K562 (cell line): Measurements from ENCODE around the gene FNDC4. TPM values are rescaled to one million over a fixed set of nuclear protein-coding genes. Genes with fewer than 3 reads are reported as not detected.

Experiments used
- ATAC-seq: fragments of 200-7000 bp; cut with Tn5 transposase; 3 replicates; pipeline ENCODE4 v1.9.1; 2020; ENCODE audit warnings: moderate library complexity
- BruUV-seq: library from RNA; stranded (reverse); fragments of 400-500 nt; replicated peaks from 2 replicates; lab custom pipeline; 2021; lab: Mats Ljungman, UMichigan
- CTCF ChIA-PET: fragments of 300-600 bp; formaldehyde crosslinking; extraction: SDS; loops from one replicate; lab custom pipeline; 2021; ENCODE audit warnings: low intra/inter-chr PET ratio; lab: Yijun Ruan, JAX
- POLR2A ChIA-PET: fragments of 300-600, 350-650 bp; sonication (Branson Sonifier 250); formaldehyde crosslinking; extraction: SDS; loops from one replicate; lab custom pipeline; 2021; ENCODE audit warnings: antibody characterized with exemption, inconsistent platforms; lab: Yijun Ruan, JAX
- DNase-seq, 4 experiments: peaks; one replicate each; pipeline versions ENCODE4 v3.0.0 to v3.0.0-alpha.2; 2011 to 2018; ENCODE audit warnings: low spot score in 3 of 4, mixed read lengths in 3 of 4; ENCODE audit errors: extremely low read depth in 1 of 4
- FAIRE-seq: peaks from 2 replicates; lab custom pipeline; 2011; peaks lifted over from hg19 to GRCh38; lab: Jason Lieb, UNC
- H2AFZ ChIP-seq: 2 replicates; pipeline ENCODE4 v1.6.0; 2011; ENCODE audit warnings: low read depth, low read length, control low read depth, inconsistent platforms
- H3K27ac ChIP-seq: fragments of 200-600 bp; 3 replicates; pipeline ENCODE4 v1.8.0; 2011; ENCODE audit warnings: low read depth, mild to moderate bottlenecking, control low read depth, inconsistent platforms, low read length, moderate library complexity, mixed read lengths; ENCODE audit errors: extremely low read depth
- H3K27me3 ChIP-seq, 2 experiments: fragments of 300-600 bp in 1 of 2; 2 replicates in 1 of 2; 3 replicates in 1 of 2; pipeline versions ENCODE4 v1.6.0 to v1.8.0; 2011; ENCODE audit warnings: inconsistent platforms in 2 of 2, low read length in 2 of 2, mild to moderate bottlenecking in 1 of 2, mixed read lengths in 1 of 2, moderate library complexity in 1 of 2; ENCODE audit not compliant: control insufficient read depth in 2 of 2, insufficient read depth in 2 of 2
- H3K36me3 ChIP-seq: fragments of 300-600 bp; 3 replicates; pipeline ENCODE4 v1.8.0; 2011; ENCODE audit warnings: mild to moderate bottlenecking, low read length, inconsistent platforms; ENCODE audit not compliant: control insufficient read depth, insufficient read depth
- H3K4me1 ChIP-seq, 2 experiments: fragments of 200-600 bp in 1 of 2; replicated peaks in 1 of 2; 2 replicates in 1 of 2; 3 replicates in 1 of 2; pipeline versions ENCODE4 v1.5.1 to v1.8.0; 2011; ENCODE audit warnings: inconsistent platforms in 2 of 2, low read length in 2 of 2, mild to moderate bottlenecking in 1 of 2, mixed read lengths in 1 of 2, moderate library complexity in 1 of 2; ENCODE audit not compliant: control insufficient read depth in 2 of 2, insufficient read depth in 2 of 2
- H3K4me2 ChIP-seq: 2 replicates; pipeline ENCODE4 v1.6.1; 2011; ENCODE audit warnings: low read length, control low read depth, inconsistent platforms, mixed read lengths; ENCODE audit not compliant: insufficient read depth
- H3K4me3 ChIP-seq: fragments of 200-600 bp; sonication (generic), shearing (Covaris generic); 2 replicates; pipeline ENCODE4 v1.5.1; 2016; ENCODE audit warnings: control low read depth, inconsistent platforms
- H3K79me2 ChIP-seq: fragments of 200-600 bp; 3 replicates; pipeline ENCODE4 v1.8.0; 2011; ENCODE audit warnings: low read length, inconsistent platforms; ENCODE audit not compliant: control insufficient read depth, insufficient read depth
- H3K9ac ChIP-seq, 2 experiments: 2 replicates each; pipeline versions ENCODE4 v1.6.0 to v1.6.1; 2011; ENCODE audit warnings: low read depth in 2 of 2, low read length in 2 of 2, control low read depth in 1 of 2, inconsistent platforms in 1 of 2, mild to moderate bottlenecking in 1 of 2, mixed read lengths in 1 of 2; ENCODE audit not compliant: insufficient read depth in 1 of 2
- H3K9me1 ChIP-seq: one replicate; pipeline ENCODE4 v1.6.0; 2011; ENCODE audit warnings: inconsistent platforms, mild to moderate bottlenecking, low read length, moderate library complexity; ENCODE audit not compliant: control insufficient read depth, insufficient read depth
- H3K9me3 ChIP-seq: replicated peaks from 2 replicates; pipeline ENCODE4 v1.5.1; 2011; ENCODE audit warnings: low read depth, low read length, inconsistent platforms; ENCODE audit not compliant: control insufficient read depth, insufficient read depth
- H4K20me1 ChIP-seq: replicated peaks from 2 replicates; pipeline ENCODE4 v1.6.1; 2011; ENCODE audit warnings: low read length, inconsistent platforms, mixed read lengths; ENCODE audit not compliant: control insufficient read depth, insufficient read depth
- CCAR2 ChIP-seq: fragments of 200-400 bp; formaldehyde crosslinking; IDR thresholded peaks from 2 replicates; pipeline ENCODE4 v1.6.1; 2017; ENCODE audit warnings: mild to moderate bottlenecking, low read depth, low read length
- DIDO1 ChIP-seq: fragments of 450-650 bp; IDR thresholded peaks from 2 replicates; pipeline ENCODE4 v1.6.1; 2016; ENCODE audit warnings: low read depth, missing biosample characterization, missing genetic modification characterization
- GABPB1 ChIP-seq: sonication (generic); formaldehyde crosslinking; IDR thresholded peaks from 2 replicates; pipeline ENCODE4 v1.8.0; 2022; ENCODE audit warnings: mild to moderate bottlenecking, missing genetic modification reagents
- GABPB2 ChIP-seq: fragments of 250-450 bp; sonication (Bioruptor Pico); conservative IDR thresholded peaks from 2 replicates; pipeline ENCODE4 v1.5.1; 2021; ENCODE audit warnings: mild to moderate bottlenecking
- NFIX ChIP-seq: fragments of 250-450 bp; sonication (Bioruptor Pico); IDR thresholded peaks from 2 replicates; pipeline ENCODE4 v1.4.0; 2020; ENCODE audit warnings: low read depth, mild to moderate bottlenecking, moderate library complexity
- RFX5 ChIP-seq: IDR thresholded peaks from 2 replicates; pipeline ENCODE4 v1.6.1; 2011; ENCODE audit warnings: low read depth, mild to moderate bottlenecking, improper control_type of control experiment, low read length
- XRCC3 ChIP-seq: fragments of 450-650 bp; IDR thresholded peaks from 2 replicates; pipeline ENCODE4 v1.6.1; 2017; ENCODE audit warnings: mild to moderate bottlenecking, moderate library complexity
- ZC3H4 ChIP-seq: sonication (generic); formaldehyde crosslinking; IDR thresholded peaks from 2 replicates; pipeline ENCODE4 v1.9.0; 2021; ENCODE audit warnings: missing genetic modification reagents, borderline replicate concordance
- ZNF175 ChIP-seq: fragments of 200-800 bp; sonication (Bioruptor generic); IDR thresholded peaks from 2 replicates; pipeline ENCODE4 v1.6.1; 2016; ENCODE audit warnings: low read depth, mild to moderate bottlenecking, missing genetic modification characterization, missing compliant biosample characterization
- ZNF354B ChIP-seq: fragments of 250-450 bp; sonication (Bioruptor Pico); IDR thresholded peaks from 2 replicates; pipeline ENCODE4 v1.4.0; 2020
- WGBS: fragments of 100-300 bp; shearing (Covaris generic); methylation state at CpG from one replicate; pipeline ENCODE4 v1.1.6; 2016; ENCODE audit warnings: low coverage, mixed read lengths; ENCODE audit not compliant: insufficient coverage; ENCODE audit errors: missing lambda C conversion rate; 5-methylcytosine and 5-hydroxymethylcytosine counted together
- in situ Hi-C: fragments of 300-500 bp; cut with MboI; formaldehyde crosslinking; loops from 4 replicates; pipeline ENCODE4 v1.15.0; 2018; ENCODE audit warnings: inconsistent platforms, mixed read lengths
- intact Hi-C: fragments of 100-400 bp; cut with micrococcal nuclease; formaldehyde crosslinking; loops from 2 replicates; pipeline ENCODE4 v1.14.2; 2022
- polyA plus RNA-seq, 8 experiments: library from polyadenylated mRNA; depleted of rRNA in 4 of 8; stranded (reverse) in 5 of 8; unstranded in 3 of 8; fragments of >200 nt; fragmentation: Nextera tagmentation in 2 of 8; fragmentation: Illumina TruSeq in 1 of 8; extraction: Ambion mirVana in 2 of 8; extraction: Trizol in 1 of 8; gene quantifications; 2 replicates each; pipeline versions ENCODE4 v1.2.1 to v1.2.3, GENCODE V29; 2011 to 2014; ENCODE audit warnings: inconsistent platforms in 1 of 8, missing spikeins in 1 of 8
- total RNA-seq, 7 experiments: library from RNA; depleted of rRNA in 6 of 7; stranded (reverse); fragments of >200 nt in 6 of 7; fragmentation: Illumina TruSeq in 2 of 7; extraction: Trizol in 2 of 7; gene quantifications; 2 replicates each; pipeline versions ENCODE4 v1.2.1 to v1.2.3, GENCODE V29; 2011 to 2021; ENCODE audit warnings: low replicate concordance in 1 of 7
- TF ChIP-seq, protein P1 (sequence below): sonication (generic); formaldehyde crosslinking; IDR thresholded peaks from 2 replicates; pipeline ENCODE4 v1.8.0; 2022; ENCODE audit warnings: missing genetic modification reagents, mild to moderate bottlenecking, borderline replicate concordance

Gene FNDC4
- total and polyA plus RNA-seq, 9 of the 15 experiments (the other 6 are each of a cell fraction or from before 2014, with no cell fraction given): 0.28 to 4.9 (median 2.3) TPM

GRCh38 chr2:27506587-27506986 is 11.6 kb upstream of the FNDC4 start:
- no peak overlapping the region for H3K27ac ChIP-seq
- no peak overlapping the region for H3K4me3 ChIP-seq
- H3K4me2 ChIP-seq: no peak overlapping the region
- no peak for ATAC-seq
- intact Hi-C loops: no loop called here
- H3K36me3 ChIP-seq: no peaks in the 10 kb centered on the region
- in situ Hi-C loops: no loop called here
- H3K4me1 ChIP-seq: no peaks in the 10 kb centered on the region
- WGBS: 27% methylated on average over 6 of the region's 6 CpGs
- POLR2A ChIA-PET: interaction anchor here (0.6 to 1.4 kb wide), 4 partner anchors 8 to 1725 kb away, joined by 3 to 7 read pairs (median 4); no protein-coding TSS in a partner anchor
- no peaks in the 10 kb centered on the region for H3K9me3 ChIP-seq
- no peaks in the 10 kb centered on the region for H3K9me1 ChIP-seq
- no peaks in the 10 kb centered on the region for H3K27me3 ChIP-seq
- DNase-seq: no peak
- no peaks in the 10 kb centered on the region for H4K20me1 ChIP-seq
- CTCF ChIA-PET: no interaction called here
- no TSS peak for BruUV-seq
- FAIRE-seq: no peak
- H2AFZ ChIP-seq: no peak overlapping the region
- TF ChIP-seq ZNF354B (CRISPR knock-in tag) (no peak), GABPB2 (CRISPR knock-in tag) (no peak), DIDO1 (tag) (no peak), XRCC3 (no peak), NFIX (CRISPR knock-in tag) (no peak), RFX5 (no peak), ZNF175 (CRISPR knock-in tag) (no peak), ZC3H4 (no peak), CCAR2 (no peak), GABPB1 (CRISPR knock-in tag) (no peak)
- TF ChIP-seq, protein P1, sequence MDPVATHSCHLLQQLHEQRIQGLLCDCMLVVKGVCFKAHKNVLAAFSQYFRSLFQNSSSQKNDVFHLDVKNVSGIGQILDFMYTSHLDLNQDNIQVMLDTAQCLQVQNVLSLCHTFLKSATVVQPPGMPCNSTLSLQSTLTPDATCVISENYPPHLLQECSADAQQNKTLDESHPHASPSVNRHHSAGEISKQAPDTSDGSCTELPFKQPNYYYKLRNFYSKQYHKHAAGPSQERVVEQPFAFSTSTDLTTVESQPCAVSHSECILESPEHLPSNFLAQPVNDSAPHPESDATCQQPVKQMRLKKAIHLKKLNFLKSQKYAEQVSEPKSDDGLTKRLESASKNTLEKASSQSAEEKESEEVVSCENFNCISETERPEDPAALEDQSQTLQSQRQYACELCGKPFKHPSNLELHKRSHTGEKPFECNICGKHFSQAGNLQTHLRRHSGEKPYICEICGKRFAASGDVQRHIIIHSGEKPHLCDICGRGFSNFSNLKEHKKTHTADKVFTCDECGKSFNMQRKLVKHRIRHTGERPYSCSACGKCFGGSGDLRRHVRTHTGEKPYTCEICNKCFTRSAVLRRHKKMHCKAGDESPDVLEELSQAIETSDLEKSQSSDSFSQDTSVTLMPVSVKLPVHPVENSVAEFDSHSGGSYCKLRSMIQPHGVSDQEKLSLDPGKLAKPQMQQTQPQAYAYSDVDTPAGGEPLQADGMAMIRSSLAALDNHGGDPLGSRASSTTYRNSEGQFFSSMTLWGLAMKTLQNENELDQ: no peak
- H3K79me2 ChIP-seq: no peaks in the 10 kb centered on the region
- H3K9ac ChIP-seq: no peak overlapping the region; a peak in 1 of 4 replicates
